Right hindlimb (tissue), 1 donor: ENCODE results near the gene SETSIP.
"Not testable (repeated sequence)": the region's sequence is repeated elsewhere in the genome, so short reads cannot be mapped to it uniquely, and the experiment has no call there.

Experiments used
- DNase-seq: peaks from one replicate; pipeline ENCODE4 v3.0.0-alpha.2; 2018

The SETSIP gene

GRCh38 chr1:92075311-92075710 lies at the start of gene SETSIP:
TSS of gene SETSIP (minus strand) at chr1:92075411. CDS start at chr1:92075411, 0 bp downstream.
- DNase-seq: no peak

DNA sequence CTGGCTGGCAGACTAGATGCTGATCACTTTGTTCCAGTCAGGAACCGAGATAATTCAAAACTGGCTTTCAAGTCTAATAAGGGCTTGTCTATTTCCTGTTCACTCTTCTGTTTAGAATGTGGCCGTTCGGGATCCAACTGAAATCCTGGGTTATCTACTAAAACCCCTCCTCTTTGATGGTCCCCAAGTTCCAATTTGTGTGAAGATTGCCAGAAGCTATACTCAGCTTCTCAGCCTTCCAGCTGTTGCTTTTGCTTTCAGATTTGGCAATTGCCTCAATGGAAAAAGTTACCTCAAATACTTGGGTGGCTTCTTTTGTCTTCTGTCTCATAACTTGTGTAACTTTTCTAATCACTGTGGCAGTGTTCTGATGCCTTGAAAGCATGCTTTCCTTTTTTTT lies 48.7 kb upstream of the SETSIP start:
- DNase-seq: no peak

DNA sequence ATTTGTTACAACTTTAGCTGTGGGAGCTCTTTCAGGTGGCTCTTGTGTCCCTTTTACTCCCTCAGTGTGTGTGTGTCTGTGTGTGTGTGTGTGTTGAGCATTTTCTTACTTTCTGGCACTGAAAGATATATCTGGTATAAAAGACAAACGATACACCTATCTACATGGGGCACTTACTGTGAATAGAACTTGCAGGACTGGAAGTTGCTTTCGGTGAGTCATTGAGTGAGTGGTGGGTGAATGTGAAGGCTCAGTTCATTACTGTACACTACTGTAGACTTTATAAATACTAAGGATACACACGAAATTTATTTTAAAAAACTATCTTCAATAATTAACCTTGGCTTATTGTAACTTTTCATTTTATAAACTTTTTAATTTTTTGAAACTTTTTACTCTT lies 43.6 kb upstream of the SETSIP start:
- no peak for DNase-seq

GRCh38 chr1:92117526-92117925 lies 42.3 kb upstream of the SETSIP start:
- no peak for DNase-seq

GRCh38 chr1:92108631-92109030 lies 33.4 kb upstream of the SETSIP start:
- no peak for DNase-seq

GRCh38 chr1:92105546-92106081 lies 30.4 kb upstream of the SETSIP start:
- no peak for DNase-seq

- no peak for DNase-seq
Observed at GRCh38 chr1:92096317-92096716, 21.1 kb upstream of the SETSIP start.

- DNase-seq: no peak
Observed at GRCh38 chr1:92095874-92096273, 20.7 kb upstream of the SETSIP start.

GRCh38 chr1:92094595-92094994 lies 19.4 kb upstream of the SETSIP start:
- no peak for DNase-seq

- DNase-seq: no peak
Observed at GRCh38 chr1:92094090-92094489, 18.9 kb upstream of the SETSIP start.

DNA sequence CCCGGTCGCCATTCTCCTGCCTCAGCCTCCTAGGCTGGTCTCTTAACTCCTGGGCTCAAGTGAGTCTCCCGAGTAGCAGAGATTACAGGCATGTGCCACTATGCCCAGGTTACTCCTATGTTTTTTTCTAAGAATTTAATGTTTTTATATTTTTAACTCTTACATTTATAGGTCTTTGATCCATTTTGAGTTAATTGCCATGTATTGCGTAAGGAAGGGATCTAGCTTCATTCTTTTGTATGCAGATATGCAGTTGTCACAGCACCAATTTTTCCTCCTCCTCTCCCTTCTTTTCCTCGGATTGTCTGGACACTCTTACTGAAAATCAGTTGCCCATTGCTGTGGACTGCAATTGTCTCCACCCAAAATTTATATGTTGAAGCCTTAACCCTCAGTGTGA lies 16.4 kb upstream of the SETSIP start:
- no peak for DNase-seq

DNA sequence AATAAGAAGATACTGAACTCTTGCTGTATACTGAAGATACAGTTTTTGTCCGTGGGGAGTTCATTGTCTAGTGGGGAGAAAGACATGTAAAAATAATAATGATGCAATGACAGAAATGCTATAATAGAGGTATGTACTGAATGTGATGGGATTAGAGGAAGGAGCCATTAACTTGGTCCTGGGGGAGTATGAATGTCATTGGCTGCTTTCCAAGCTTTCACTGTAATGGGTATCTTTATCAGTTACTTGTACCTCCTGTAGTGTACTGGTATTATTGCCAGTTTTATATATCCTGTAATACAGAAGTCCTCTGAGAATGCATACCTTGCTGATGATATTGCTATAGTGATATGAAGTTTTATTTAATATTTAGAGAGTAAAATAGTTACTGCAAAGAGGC lies 12.3 kb upstream of the SETSIP start:
- DNase-seq: no peak

GRCh38 chr1:92085727-92086126 lies 10.5 kb upstream of the SETSIP start:
- DNase-seq: no peak

GRCh38 chr1:92084651-92085050 lies 9.4 kb upstream of the SETSIP start:
- no peak for DNase-seq

GRCh38 chr1:92081031-92081430 lies 5.8 kb upstream of the SETSIP start:
- DNase-seq: no peak

DNA sequence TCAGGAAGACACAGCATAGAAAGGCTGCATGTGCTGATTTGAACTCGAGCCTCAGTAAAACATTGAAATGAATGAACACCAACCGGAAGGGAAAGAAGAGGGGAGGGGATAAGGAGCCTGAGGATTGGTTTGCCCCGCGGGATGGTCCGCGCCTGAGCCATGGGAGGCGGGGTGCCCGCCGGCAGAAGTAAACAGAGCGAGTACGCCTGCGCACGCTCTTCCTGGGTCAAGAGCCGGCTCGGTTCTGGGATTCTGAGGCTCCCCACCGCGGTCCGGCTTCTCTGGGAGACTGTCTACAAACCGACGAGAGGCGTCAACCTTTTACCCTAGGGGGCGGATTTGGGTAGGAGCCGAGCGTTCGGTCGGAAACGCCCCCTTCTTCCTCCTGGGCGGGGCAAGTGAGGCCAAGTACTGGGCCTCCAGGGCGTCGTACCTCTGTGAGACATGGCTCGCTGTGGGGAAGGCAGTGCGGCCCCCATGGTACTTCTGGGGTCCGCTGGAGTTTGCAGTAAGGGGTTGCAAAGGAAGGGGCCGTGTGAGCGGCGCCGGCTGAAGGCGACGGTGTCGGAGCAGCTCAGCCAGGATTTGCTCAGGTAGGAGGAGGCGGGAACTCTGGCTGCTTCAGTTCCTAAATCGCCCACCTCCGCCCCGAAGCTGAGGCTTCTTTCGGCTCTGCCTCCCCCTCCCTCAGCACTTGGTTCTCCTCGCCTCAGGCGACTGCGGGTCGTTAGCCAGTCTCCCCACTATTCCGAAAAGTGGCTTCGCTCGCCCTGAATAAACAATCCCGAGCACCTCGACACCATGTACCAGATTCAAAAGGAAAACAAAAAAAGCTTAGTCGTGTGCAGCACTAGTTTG lies 5.1 kb upstream of the SETSIP start, which contains the start of gene BTBD8:
BTBD8 (plus strand) TSS at position 218 of the 858 bp plus-strand sequence; CDS start at position 445, 227 bp downstream.
- peak; percentile 82 for DNase-seq

DNA sequence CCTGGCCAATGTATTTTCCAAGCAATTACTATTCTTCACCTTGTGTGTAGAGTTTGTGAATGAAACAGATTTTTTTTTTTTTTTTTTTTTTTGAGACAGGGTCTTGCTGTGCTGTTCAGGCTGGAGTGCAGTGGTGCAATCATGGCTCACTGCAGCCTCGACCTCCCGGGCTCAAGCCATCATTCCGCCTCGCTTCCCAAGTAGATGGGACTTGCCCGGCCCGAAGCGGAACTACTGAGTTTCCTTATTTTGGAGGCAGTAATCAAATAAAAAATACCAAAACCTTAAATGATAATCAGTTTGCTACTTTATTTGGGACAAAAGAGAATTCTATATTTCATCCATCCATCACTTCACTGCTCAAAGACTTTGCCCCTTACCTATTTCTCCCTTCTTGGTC lies 4.2 kb upstream of the SETSIP start:
- DNase-seq: no peak

DNA sequence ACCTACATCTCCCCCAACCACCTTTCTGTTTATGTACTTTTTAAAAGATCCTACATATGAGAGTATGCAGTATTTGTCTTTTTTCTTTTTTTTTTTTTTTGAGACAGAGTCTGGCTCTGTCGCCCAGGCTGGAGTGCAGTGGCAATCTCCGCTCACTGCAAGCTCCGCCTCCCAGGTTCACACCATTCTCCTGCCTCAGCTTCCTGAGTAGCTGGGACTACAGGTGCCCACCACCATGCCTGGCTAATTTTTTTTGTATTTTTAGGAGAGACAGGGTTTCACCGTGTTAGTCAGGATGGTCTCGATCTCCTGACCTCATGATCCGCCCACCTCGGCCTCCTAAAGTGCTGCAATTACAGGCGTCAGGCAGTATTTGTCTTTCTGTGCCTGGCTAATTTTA lies 2.9 kb upstream of the SETSIP start:
- not testable (repeated sequence) for DNase-seq

GRCh38 chr1:92076363-92076762 lies 1.2 kb upstream of the SETSIP start:
- no peak for DNase-seq

- not testable (repeated sequence) for DNase-seq
Observed at GRCh38 chr1:92074446-92074845, 765 bp downstream of the SETSIP start.

- DNase-seq: no peak
Observed at GRCh38 chr1:92070892-92071291, 4.3 kb downstream of the SETSIP start.

- DNase-seq: no peak
Observed at GRCh38 chr1:92066321-92066720, 8.9 kb downstream of the SETSIP start.

DNA sequence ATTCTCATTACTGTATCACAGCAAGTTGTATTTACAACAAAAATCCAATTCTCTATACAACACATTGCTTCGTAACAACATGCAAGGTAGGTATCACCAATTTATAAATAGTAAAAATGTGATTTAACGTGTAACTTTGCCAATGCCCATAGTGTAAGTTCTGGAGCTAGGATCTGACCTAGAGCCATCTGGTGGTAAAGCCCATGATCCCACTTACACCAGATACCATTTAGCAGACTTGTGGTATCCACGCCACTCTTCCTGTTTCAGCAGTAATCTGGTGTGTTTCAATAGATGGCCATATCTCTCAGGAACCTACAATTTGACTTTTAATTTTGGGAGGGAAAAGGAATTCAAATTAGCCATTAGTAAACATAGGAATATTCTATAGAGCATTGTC lies 10.2 kb downstream of the SETSIP start:
- DNase-seq: no peak

GRCh38 chr1:92051948-92052347 lies 23.3 kb downstream of the SETSIP start:
- no peak for DNase-seq
